Stomach (tissue), 4 donors: ENCODE measurements around the gene RND1.

Source experiments
- CTCF ChIP-seq, 7 experiments: fragments of 450-650 bp in 4 of 7; fragments of 200-600 bp in 3 of 7; sonication (generic) in 3 of 7; IDR thresholded peaks; one replicate each; pipeline ENCODE4 v1.5.1; 2016 to 2019; ENCODE audit warnings: antibody characterized with exemption in 7 of 7, control low read depth in 2 of 7, mild to moderate bottlenecking in 1 of 7
- EP300 ChIP-seq: sonication (generic); formaldehyde crosslinking; IDR thresholded peaks from one replicate; pipeline ENCODE4 v1.6.1; 2017; ENCODE audit warnings: antibody characterized with exemption
- POLR2AphosphoS5 ChIP-seq, 3 donors: sonication (generic); formaldehyde crosslinking; IDR thresholded peaks; one replicate each; pipeline ENCODE4 v1.6.1; 2016; ENCODE audit warnings: antibody characterized with exemption in 3 of 3

- TF ChIP-seq CTCF (IDR thresholded peaks at IDR 0.05) (no peak), POLR2AphosphoS5 (IDR thresholded peaks at IDR 0.05) (no peak), EP300 (no peak)
Measured at GRCh38 chr12:48826209-48826855, 39.3 kb downstream of the RND1 start.
